GM18861 (cell line): ENCODE data around the gene FLT4.

Experiments used
- ATAC-seq: cut with Tn5 transposase; IDR thresholded peaks from one replicate; pipeline ENCODE4 v1.9.1; 2021; ENCODE audit not compliant: unreplicated experiment

FLT4 gene

DNA sequence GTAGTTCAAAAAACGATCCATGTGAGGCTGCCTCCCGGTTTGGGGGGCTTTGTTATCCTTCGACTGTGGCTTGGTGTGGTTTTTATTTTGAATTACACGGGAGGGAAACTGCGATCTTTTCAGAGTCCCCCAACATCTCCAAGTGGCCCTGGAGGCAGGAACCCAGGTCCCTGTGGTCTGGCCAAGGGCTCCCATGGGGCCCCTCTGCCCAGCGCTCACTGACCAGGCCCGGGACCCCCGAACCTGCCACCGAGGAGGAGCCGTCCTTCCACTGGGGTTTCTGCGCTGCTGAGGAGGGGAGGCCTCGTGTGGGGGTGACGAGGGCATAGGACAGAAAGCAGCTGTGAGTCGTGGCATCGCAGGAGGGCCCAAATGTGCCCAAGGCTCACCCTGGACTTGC, 40.0 kb downstream of the FLT4 start:
- ATAC-seq: no peak

DNA sequence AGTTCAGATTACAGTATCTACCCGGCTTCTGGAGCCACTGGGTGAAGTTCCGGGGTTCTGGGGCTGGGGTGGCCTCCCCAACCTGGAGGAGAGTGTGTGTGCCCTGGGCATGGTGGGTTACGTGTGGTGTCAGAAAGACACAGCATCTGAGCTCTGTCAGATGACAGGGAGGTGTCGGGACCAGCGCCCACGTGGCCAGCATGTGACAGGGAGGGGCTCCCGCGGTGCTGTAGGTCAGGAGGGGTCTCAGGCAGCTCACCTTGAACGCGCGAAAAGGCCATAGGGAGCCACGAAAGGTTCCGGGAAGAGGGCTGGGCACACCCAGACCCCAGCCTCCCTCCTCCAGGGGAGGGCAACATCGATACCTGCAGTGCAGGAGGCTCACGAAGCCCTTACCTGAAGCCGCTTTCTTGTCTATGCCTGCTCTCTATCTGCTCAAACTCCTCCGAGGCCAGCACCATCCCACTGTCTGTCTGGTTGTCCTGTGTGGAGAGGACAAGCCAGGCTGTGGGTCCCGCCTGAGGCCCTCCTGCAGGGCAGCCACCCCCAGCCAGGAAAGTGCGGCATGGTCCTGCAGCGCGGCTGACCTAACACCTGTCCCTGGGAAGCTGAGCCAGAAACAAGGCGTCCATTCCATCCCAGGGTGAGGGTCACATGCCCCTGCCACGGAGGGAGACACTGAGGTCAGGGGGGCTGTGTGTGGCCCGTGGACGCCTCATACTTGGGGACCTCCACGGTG, 40.7 kb downstream of the FLT4 start:
- ATAC-seq: no peak

DNA sequence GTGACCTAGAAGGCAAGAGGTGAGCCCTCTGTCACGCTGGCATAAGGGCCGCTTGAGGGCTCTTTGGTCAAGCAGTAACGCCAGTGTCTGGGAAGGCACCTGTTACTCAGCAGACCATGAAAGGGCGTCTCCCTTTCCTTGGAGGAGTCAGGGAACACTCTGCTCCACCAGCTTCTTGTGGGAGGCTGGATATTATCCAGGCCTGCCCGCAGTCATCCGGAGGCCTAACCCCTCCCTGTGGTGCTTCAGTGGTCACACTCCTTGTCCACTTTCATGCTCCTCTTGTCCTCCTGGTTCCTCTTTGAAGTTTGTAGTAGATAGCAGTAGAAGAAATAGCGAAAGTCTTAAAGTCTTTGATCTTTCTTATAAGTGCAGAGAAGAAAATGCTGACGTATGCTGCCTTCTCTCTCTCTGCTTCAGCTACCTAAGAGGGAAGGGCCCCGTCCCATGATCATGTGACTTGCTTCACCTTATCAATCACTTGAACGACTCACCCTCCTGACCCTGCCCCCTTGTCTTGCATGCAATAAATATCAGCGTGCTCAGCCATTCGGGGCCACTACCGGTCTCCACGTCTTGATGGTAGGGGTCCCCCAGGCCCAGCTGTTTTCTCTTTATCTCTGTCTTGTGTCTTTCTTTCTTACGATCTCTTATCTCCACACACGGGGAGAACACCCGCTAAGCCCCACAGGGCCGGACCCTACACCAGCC, 41.4 kb downstream of the FLT4 start:
- ATAC-seq: no peak

DNA sequence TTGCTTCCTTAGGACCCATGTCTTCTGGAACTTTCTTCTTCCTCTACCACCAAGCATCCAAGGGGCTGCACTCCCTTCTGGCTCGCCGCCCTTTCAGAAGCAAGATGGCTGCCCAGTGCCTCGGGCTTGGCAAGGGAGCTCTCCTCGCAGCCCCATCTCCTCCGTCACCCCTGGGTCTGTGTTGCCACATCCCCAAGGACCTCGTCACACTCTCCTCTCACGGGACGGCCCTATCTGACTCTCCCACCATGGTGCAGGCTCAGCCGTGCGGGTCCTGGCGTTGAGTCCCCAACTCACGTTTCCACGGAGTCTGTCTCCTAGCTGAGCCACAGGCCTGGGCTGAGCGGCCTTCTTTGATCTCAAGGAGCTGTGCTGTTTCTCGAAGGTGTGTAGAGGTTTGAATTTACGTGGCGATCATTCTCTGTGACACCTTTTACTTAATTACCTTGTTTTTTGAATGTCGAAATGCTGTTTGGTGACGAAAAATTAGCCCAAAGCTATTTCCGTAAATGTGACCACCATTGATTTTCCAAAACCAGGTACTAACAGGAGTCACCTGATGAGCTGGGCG, 43.1 kb downstream of the FLT4 start:
- ATAC-seq: no peak

DNA sequence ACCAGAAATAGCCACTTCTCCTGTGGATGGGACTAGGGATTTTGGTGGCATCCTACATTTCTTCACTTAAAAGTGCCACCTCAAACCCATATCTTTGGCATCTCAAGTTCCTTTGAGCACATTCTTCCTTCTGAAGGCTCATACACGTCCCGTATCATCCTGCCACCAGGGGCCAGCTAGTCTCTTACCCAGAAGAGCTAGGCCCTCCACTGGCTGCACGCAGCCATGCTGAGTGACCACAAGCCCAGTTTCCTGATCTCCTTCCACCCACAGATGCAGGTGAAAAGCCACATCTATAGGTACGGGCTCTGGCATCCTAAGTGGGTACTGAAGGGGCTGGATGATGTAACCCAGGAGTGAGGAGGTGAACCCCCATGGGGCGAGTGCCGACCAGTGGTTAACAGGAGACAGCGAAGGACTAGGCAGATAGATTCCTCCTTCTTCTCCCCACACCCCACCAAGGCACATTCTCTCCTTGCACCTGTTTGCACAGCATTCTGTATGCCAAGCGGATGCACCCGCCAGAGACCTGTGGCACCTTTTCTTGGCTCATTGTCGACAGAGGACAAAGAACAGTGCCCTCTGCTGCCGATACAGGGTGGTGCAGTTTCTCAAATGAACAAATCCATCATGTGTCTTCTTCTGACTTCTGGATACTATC, 43.7 kb downstream of the FLT4 start:
- no peak for ATAC-seq

DNA sequence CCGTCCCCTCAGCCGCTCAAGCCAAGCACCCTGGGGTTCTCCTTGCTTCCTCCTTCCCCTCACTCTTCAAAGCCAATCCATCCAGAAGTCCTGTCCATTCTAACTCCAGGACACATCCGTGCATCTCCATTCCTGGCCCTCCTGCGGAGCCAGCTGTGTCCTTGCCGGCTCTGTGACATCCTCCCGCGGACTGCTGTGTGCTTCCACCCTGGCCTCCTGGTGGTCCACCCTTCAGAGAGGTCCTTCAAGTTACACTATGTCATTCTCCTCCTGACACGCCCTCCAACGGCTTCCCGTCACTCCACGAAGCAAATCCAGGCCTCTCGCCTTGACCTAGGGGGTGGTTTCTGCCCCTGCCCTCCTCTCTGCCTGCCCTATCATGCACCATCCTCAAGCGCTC, 45.1 kb downstream of the FLT4 start:
- no peak for ATAC-seq

DNA sequence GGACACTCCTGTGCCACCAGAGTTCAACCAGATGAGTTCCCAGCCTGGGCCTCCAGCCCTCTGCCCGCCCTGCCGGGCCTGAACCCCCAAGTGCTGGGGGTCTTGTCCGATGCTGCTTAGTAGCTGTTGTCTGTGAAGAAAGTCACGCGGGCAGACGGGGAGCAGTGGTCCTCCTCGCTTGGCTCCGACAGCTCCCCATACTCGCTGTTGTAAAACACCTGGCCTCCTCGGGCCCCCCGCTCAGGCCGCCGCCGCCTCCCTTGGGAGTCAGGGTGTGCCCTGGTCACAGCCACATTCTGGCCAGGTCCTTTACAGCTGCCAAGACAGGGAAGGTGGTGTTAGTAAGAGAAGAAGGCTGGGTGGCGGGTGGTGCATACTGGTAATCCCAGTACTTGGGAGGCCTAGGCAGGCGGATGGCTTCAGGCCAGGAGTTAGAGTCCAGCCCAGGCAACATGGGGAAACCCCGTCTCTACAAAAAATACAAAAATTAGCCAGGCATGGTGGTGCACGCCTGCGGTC, 46.3 kb downstream of the FLT4 start:
- ATAC-seq: no peak

DNA sequence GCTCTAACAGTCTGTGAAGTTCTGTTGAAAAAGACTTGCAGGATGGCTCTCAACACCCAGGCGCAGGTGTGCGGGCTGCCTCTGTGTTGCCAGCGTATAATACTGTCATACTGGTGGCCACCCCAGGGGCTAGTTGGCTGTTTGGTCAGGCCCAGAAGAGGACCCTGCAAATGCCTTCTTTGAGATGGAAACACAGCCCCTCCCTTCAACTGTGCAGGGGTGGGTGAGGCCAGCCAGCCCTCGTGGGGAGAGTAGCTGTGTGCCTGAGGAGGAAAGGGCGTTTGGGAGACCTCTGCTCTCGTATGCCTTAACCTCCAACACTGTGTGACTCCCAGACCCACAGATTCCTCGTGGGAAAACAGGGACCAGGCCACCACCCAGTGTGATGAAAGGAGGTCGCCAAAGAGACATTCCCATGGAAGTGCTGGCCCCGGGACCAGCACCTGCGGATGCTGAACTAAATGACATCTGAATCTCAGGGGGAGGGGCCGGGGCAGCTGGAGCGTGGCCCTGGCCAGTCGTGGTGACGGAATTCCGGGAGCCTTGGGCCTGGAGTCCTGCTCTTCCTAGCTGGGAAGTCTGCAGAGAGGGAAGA, 46.8 kb downstream of the FLT4 start:
- ATAC-seq: no peak

DNA sequence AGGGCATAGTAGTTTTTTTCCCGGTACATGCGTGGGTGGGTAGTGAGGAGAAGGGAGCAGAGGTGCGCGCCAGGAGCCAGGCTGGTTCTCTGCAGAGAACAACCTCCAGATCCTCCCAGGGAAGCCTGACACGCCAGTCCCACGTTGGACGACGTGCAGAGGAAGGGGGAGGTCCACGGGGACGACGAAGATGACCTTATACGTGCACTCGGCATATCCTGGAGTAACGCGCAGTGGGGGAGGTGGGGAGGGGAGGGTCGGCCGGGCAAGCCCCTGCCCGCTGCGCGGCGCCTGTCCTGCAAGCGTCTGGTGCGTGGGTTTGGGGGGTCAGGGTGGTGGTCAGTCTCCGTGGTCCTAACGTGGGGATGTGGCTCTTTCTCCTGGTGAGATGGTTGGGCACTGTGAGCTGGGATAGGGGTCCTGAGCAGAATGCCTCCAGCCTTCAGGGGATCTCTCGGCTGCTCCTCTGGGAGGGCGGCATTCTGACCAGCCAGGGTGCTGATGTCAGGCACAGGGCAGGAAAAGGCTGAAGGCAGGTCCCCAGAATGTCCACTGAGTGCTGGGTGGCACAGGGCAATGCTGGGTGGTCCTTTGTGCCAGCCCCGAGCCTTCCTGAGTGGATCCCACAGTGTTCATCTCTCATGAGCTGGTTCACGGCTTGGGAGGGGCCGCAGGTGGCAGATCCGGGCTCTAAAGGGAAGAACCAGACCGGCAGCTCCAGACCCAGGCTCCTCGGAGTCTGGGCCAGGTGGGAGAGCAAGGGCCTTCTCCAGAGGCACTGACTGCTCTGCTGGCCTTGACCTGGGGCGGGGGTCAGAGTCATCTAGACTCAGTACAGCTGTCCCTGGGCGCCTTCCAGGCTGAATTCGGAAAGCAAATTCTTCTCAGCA, 47.6 kb downstream of the FLT4 start:
- ATAC-seq: no peak

DNA sequence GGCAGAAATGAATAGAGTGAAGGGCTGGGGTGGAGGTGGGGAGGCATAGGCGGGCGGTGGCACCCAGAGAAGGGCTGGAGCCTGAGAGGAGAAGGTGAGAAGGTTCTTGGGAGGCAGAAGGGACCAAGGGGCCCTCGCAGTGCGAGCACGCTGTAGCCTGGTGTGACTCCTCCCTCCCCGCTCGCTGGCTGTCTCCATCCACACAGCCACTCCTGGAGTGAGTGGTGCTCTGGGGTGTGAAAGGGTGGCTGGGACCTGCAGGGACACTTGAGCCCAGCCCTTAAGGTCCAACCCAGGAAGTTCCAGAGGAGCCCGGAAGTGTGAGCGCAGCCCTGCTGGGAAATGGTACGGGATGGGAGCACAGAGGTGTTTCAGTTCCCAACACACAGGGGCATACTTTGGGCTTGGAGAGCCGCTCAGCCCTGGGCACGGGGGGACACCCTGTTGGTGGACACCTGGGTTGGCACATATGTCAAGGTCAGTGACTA, 48.8 kb downstream of the FLT4 start:
- ATAC-seq: no peak

DNA sequence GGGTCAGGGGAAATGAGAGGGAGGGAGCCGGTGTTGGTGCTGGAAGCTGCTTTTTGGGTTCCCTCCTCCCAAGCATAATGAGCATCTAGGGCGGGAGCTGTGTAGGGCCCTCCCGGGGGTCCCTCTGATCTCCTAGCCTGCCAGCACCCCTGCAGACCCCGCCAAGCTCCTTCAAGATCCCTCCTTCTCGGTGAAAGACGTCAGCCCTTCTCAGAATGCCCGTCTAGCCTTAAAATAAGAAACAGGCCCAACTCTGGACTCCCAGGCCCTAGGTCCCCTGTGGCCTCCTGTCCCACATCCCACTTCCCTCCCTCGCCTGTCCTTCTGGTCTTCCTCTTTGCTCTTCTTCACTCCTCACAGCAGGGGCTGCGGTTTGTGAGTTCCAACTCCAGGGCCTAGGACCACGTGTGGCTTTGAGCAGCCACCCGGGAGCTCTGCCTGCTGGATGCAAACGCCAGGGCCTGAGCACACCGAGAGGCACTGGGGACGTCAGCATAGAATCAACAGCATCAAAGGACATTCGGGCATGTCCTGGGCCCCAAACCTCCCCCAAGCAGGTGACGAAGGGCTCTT, 49.3 kb downstream of the FLT4 start:
- no peak for ATAC-seq

DNA sequence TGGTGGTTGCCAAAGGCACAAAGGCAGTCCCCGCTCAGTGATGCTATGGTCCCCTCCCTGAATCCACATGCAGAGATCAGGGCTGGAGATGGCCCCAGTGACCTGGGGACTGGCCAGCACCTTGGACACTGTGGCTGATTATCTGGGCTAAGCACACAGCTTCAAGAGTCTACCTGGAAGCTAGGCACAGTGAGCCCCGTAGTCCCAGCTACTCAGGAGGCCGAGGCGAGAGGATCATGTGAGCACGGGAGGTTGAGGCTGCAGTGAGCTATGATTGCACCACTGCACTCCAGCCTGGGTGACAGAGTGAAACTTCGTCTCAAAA, 49.8 kb downstream of the FLT4 start:
- no peak for ATAC-seq

DNA sequence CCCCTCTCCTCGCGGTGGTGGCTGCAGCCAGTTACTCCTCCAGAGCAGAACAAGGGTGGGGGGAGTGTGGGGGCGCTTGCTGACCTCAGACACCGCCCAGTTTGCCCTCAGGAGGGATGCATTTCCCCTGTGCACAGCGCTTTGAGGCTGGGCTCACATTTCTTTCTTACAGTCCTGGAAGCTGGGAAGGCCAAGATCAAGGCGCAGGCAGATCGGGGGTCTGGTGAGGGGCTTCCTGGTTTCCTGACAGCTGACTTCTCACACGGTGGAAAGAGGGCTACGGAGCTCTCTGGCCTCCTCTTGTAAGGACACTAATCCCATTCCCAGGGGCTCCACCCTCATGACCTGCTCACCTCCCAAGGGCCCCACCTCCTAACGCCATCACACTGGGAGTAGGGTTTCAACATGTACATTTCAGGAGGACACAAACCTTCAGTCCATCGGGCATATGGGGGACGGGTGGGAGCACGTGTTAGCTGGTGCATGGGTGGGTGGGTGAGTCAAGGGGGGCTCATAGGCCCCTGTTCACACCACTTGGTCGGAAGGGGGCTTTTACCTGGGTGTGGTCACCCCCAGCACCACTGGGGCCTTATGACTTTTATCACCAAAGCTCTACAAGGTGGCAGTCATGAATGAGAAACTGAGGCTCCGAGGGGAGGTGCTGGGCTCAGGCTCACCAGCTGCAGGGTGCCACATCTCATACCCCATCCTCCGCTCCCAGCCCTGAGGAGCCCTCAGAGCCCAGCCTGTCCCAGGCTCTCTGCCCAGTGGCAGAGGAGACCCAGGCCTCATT, 50.4 kb downstream of the FLT4 start:
- no peak for ATAC-seq

DNA sequence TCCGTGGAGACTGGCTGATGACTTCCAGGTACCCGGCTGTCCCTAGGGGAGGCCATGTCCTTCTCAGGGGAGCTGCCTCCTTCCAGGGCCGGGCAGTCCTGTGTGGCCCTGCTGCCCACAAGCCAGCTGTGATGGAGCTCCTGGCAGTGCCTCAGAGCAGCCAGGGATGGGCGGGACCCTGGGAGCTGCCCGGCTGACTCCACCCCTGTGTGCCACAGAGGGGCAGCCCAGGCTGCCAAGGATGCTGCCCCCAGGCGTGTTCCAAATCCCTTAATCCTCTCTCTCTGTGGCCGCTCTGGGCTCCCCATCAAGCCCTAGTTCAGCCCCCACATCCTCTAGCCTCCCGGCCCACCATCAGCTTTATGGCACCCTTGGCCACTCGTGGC, 51.1 kb downstream of the FLT4 start:
- ATAC-seq: no peak

DNA sequence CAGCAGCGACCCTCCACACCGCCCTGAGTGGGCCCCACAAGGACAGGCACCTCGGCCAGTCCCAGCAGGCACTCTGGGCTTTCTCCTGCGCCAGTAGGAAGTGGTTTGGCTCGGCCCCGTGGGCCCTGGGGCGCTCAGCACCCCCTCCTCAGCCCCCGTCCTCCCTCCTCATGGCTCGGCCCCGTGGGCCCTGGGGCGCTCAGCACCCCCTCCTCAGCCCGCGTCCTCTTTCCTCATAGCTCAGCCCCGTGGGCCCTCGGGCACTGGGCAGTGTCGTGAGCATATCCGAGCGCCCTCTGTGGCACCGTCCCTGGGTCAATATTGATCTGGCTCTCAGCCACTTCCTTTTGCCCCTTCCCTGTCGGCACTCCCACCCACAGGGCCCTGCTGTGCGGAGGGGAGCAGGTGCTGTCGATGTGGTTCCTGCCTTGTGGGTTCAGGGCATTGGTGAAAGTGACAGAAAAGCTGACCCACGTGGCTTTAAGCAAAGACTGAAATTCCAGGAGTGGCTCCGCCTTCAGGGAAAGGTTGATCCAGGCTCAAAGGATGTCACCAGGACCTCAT, 52.6 kb downstream of the FLT4 start:
- ATAC-seq: no peak

DNA sequence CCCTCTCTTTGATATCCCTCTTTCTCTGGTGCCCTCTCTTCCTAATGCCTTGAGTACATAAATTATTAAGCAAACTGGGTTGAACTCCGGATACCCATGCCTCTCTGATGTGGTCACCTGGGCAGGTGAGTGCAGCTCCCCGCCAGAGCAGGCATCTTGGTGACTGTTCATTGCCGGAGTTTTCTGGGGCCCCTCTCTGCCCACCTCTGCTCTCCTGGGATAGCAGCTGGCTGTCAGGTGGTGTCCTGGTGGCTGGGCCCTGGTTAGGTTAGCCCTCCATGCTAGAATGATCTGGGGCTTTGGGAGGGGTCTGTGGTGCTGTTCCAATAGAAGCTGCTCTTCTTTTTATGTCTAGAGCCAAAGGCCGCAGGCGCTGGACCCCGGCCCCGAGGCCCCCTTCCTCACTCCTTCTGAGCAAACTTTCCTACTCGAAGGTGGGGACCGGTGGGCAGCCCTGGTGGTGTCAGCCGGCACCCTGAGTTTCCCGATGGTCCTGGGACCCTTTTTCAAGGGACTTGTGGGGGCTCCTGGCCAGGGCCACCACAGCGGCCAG, 53.2 kb downstream of the FLT4 start:
- no peak for ATAC-seq

DNA sequence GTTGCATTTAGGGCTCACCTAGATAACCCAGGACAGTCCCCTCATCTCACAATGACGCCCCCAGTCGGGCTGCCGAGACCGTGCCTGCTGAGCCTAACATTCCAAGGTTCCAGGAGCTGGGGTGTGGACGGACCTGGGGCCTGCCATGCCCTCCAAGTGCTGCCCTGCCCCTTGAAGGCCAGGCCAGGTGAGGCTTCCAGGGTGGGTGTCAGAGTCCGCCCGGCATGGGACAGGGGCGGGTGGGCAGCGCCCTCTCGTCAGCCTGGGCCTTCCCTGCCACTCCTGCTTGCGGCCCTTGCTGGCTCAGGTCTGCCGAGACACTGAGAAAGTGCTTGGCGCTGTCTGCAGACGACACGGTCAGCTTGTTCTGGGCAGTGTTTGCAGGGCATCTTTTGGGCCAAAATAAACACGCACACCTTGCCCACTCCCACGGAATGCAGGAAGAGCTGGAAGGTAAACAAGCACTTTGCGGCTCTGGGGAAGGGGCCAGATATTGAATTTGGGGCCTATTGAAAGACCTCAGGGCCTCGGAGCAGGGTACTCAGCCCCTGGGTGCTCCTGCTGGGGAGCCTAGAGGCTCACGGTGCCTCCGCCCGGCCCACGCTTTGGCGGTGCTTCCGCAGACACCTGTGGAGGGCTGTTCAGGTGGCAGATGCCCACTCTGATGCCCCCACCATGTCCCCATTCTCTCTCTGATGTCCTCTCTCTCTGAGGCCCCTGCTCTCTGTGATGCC, 53.9 kb downstream of the FLT4 start:
- no peak for ATAC-seq

DNA sequence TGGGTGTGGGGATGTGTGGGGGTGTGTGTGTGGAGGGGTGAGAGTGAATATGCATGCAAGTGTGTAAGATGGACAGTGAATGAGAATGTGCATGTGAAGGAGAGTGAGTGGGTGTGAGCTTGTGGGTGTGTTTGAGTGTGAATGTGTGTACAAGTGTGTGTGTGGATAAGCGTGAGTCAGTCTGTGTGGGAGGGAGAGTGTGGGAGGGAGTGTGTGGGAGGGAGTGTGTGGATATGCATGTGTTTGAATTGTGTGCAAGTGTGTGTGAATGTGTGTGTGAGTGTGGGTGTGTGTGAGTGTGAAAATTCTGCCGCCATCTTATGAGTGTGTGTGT, 54.4 kb downstream of the FLT4 start:
- ATAC-seq: no peak
